Measurements from ENCODE around the gene NUMA1. TPM values are rescaled to one million over a fixed set of nuclear protein-coding genes. Genes with fewer than 3 reads are reported as not detected.

Gene NUMA1
- total RNA-seq, 1 donor from 2014 or later, result 112 TPM

DNA sequence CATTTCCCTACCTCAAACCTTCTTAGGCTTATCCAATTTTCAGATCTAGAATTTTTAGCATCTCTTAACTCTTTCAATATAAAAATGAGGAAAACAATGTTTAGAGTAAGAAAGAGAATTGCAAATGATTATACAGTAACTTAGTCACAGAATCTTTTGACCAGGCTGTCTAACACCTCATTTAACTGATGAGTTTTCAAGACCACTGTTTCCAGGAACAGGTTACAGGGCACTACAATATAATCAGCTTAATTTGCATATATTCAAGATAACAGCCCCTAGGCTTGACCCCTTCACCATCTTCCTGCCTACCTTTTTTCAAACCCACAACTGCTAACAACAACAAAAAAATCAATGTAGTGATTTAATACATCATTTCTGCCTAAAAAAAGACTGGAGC lies 12.7 kb downstream of the NUMA1 start:
- H3K9me3 Mint-ChIP-seq (ENCODE audit: low read depth), result no peaks in the 10 kb centered on the region
- H3K36me3 Mint-ChIP-seq (ENCODE audit: low read depth), result peaks cover 1% of the 10 kb centered on the region
- no peak for DNase-seq (ENCODE audit: low spot score)
- H3K27me3 Mint-ChIP-seq (ENCODE audit: low read depth), result no peaks in the 10 kb centered on the region
- H3K4me3 Mint-ChIP-seq (ENCODE audit: unreplicated experiment), result no peak overlapping the region
- H3K4me1 Mint-ChIP-seq (ENCODE audit: low read depth), result peaks cover 40% of the 10 kb centered on the region
- TF ChIP-seq, protein P1, sequence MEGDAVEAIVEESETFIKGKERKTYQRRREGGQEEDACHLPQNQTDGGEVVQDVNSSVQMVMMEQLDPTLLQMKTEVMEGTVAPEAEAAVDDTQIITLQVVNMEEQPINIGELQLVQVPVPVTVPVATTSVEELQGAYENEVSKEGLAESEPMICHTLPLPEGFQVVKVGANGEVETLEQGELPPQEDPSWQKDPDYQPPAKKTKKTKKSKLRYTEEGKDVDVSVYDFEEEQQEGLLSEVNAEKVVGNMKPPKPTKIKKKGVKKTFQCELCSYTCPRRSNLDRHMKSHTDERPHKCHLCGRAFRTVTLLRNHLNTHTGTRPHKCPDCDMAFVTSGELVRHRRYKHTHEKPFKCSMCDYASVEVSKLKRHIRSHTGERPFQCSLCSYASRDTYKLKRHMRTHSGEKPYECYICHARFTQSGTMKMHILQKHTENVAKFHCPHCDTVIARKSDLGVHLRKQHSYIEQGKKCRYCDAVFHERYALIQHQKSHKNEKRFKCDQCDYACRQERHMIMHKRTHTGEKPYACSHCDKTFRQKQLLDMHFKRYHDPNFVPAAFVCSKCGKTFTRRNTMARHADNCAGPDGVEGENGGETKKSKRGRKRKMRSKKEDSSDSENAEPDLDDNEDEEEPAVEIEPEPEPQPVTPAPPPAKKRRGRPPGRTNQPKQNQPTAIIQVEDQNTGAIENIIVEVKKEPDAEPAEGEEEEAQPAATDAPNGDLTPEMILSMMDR (IDR thresholded peaks at IDR 0.05), result no peak
- no peak overlapping the region for H3K27ac Mint-ChIP-seq (ENCODE audit: unreplicated experiment)

DNA sequence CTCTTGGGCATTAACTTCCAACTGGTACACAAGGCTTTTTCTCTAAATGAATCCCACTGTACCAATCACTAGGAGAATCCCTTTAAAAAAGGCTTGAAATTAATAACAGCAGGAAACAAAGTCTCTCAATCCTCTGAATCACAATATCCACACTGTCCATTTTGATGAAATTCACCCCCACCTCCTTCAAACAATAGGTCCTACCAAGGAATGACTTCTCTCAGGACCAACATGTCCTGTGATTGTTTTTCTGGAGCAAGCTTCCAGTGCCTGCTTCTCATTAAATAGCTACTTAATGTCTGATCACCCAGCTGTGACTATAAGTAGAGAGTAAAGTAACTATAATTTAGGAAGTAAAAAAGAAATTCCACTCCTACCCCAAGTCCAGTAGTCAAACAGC lies 13.1 kb downstream of the NUMA1 start:
- Mint-ChIP-seq H3K4me3 (ENCODE audit: unreplicated experiment) (no peak overlapping the region), H3K27ac (ENCODE audit: unreplicated experiment) (peak overlapping the region; percentile 8), H3K4me1 (ENCODE audit: low read depth) (peaks cover 36% of the 10 kb centered on the region), H3K27me3 (ENCODE audit: low read depth) (no peaks in the 10 kb centered on the region), H3K9me3 (ENCODE audit: low read depth) (no peaks in the 10 kb centered on the region), H3K36me3 (ENCODE audit: low read depth) (peaks cover 1% of the 10 kb centered on the region)
- TF ChIP-seq, protein P1 (IDR thresholded peaks at IDR 0.05), result no peak
- no peak for DNase-seq (ENCODE audit: low spot score)

GRCh38 chr11:72066855-72067254 lies 13.5 kb downstream of the NUMA1 start:
- Mint-ChIP-seq H3K9me3 (ENCODE audit: low read depth) (no peaks in the 10 kb centered on the region), H3K27me3 (ENCODE audit: low read depth) (no peaks in the 10 kb centered on the region), H3K4me3 (ENCODE audit: unreplicated experiment) (no peak overlapping the region), H3K4me1 (ENCODE audit: low read depth) (peaks cover 32% of the 10 kb centered on the region), H3K27ac (ENCODE audit: unreplicated experiment) (no peak overlapping the region), H3K36me3 (ENCODE audit: low read depth) (peaks cover 1% of the 10 kb centered on the region)
- TF ChIP-seq, protein P1 (IDR thresholded peaks at IDR 0.05), result no peak
- DNase-seq (ENCODE audit: low spot score), result no peak

GRCh38 chr11:72061739-72062396 lies 18.5 kb downstream of the NUMA1 start:
- no peaks in the 10 kb centered on the region for H3K9me3 Mint-ChIP-seq (ENCODE audit: low read depth)
- TF ChIP-seq, protein P1 (IDR thresholded peaks at IDR 0.05), result no peak
- no peak overlapping the region for H3K4me3 Mint-ChIP-seq (ENCODE audit: unreplicated experiment)
- no peaks in the 10 kb centered on the region for H3K27me3 Mint-ChIP-seq (ENCODE audit: low read depth)
- no peak for DNase-seq (ENCODE audit: low spot score)
- H3K4me1 Mint-ChIP-seq (ENCODE audit: low read depth), result peaks cover 13% of the 10 kb centered on the region
- H3K36me3 Mint-ChIP-seq (ENCODE audit: low read depth), result no peaks in the 10 kb centered on the region
- no peak overlapping the region for H3K27ac Mint-ChIP-seq (ENCODE audit: unreplicated experiment)

DNA sequence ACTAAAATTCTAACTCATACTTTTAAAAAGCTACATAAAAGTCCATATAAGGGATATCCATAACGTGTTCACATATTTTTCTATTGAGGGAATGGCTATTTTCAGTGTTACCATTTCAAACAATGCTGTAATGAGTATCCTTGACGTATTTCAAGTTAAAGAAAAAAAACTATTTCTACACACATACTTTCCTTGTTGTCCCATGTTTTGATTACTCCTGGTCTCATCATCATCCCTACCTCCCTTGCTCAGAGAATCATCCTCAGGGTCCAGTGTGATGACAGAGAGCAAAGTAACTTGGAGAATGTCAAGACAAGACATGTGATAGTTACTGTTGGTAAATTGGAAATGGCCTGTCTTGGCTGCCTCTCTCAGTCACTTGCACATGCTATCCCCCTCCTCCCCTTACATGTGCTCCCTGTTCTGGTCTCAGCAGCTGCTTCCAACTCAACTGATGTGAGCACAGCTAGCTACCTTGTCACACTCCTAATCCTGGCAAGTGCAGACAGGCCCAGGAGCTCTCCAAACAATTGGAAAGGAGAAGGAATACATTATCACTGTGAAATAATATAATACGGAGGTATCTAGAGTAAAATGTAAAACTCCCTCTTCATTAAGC lies 21.8 kb downstream of the NUMA1 start:
- DNase-seq (ENCODE audit: low spot score), result no peak
- no peaks in the 10 kb centered on the region for H3K27me3 Mint-ChIP-seq (ENCODE audit: low read depth)
- no peaks in the 10 kb centered on the region for H3K9me3 Mint-ChIP-seq (ENCODE audit: low read depth)
- peak overlapping the region; percentile 93 for H3K27ac Mint-ChIP-seq (ENCODE audit: unreplicated experiment)
- H3K36me3 Mint-ChIP-seq (ENCODE audit: low read depth), result no peaks in the 10 kb centered on the region
- TF ChIP-seq, protein P1 (IDR thresholded peaks at IDR 0.05), result no peak
- peaks cover 10% of the 10 kb centered on the region for H3K4me1 Mint-ChIP-seq (ENCODE audit: low read depth)
- peak overlapping the region; percentile 7 for H3K4me3 Mint-ChIP-seq (ENCODE audit: unreplicated experiment)
